ENCODE results near the gene LUM.

DNA sequence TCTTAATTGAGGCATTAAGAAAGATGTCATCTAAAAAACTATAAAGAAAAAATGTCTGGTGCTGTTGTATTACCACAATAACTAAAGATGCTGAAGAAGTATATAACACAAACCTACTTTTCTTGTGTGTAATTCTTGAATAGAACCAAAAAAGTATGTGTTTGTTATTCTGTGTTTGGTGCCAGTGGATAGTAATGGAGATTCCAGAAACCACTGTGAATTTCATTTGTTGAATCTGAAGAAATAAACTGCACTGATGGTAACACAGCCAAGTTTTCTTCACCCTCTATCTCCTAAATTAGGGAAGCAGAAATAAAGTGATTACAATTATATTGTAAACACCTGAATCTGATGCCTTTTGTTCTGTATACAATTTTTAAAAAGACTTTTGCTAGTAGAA lies 40.4 kb downstream of the LUM start:
- TF ChIP-seq, protein P1, sequence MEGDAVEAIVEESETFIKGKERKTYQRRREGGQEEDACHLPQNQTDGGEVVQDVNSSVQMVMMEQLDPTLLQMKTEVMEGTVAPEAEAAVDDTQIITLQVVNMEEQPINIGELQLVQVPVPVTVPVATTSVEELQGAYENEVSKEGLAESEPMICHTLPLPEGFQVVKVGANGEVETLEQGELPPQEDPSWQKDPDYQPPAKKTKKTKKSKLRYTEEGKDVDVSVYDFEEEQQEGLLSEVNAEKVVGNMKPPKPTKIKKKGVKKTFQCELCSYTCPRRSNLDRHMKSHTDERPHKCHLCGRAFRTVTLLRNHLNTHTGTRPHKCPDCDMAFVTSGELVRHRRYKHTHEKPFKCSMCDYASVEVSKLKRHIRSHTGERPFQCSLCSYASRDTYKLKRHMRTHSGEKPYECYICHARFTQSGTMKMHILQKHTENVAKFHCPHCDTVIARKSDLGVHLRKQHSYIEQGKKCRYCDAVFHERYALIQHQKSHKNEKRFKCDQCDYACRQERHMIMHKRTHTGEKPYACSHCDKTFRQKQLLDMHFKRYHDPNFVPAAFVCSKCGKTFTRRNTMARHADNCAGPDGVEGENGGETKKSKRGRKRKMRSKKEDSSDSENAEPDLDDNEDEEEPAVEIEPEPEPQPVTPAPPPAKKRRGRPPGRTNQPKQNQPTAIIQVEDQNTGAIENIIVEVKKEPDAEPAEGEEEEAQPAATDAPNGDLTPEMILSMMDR (IDR thresholded peaks at IDR 0.05), result no peak
- no peak for TF ChIP-seq EP300 (IDR thresholded peaks at IDR 0.05)
